DMS114 treated with DMSO at 0.1 percent for 48 hours (cell line): Measurements from ENCODE around the gene TMEM19.

ENCODE experiments used
- DNase-seq: peaks from one replicate; lab custom pipeline; 2025; ENCODE audit not compliant: unreplicated experiment; lab: John Stamatoyannopoulos, UW

TMEM19 gene

DNA sequence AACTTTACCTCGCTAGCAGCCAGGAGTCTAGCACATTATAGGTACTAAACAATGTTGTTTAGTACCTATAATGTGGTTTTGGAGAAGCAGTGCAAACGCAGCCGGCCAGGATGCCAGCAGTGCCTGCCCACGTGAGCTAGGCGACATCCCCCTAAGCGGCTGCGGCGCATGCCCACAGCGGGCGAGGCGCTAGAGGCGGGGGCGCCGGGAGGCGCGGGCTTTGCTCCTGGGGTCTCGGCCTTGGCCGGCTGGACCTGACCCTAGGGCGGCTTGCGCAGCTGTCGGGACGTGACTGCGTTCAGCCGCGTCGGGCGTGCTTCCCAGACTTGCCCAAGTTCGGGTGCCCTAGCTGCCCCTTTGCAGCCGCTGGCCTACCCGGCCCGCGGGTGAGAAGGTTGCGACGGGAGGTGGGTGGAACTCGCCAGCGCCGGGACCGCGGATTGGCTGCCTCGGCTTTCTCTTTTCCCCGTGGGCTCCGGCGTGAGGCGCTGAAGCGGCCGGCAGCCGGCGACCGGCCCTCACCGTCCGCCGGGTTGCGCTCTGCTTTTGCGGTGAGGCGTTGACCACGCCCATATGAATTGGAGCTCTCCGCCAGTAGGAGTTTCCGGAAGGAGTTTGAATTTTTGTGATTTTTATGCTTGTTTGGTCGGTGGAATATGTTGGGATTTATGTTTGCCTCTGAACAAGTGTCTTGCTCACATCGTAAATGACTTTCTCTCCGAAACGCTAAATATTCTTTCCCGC lies at the start of gene TMEM19:
Gene TMEM19 (plus strand): TSS at position 169 of the 744 bp plus-strand sequence. CDS start 599 bp downstream, outside the sequence.
- DNase-seq = peak; percentile 84

DNA sequence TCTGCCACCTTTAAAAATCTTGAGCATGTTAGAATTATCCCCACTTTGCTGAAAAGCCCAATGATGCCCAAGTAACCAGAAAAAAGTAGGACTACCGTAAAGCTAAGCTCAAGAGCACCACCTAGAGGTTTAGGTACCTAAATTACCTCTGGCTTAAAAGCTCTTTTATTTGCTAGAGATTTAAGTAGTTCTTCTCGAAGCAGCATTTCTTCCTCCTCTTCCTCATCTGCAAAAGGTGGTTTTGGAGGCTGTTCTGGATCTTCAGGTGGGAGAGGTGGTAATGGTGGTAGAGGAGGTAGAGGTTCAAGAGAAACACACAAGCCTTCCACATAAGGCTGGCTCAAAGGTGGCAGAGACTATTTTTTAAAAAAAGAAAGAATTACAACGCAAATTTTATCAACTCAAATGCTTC lies 49.2 kb upstream of the TMEM19 start:
- peak; percentile 66 for DNase-seq

DNA sequence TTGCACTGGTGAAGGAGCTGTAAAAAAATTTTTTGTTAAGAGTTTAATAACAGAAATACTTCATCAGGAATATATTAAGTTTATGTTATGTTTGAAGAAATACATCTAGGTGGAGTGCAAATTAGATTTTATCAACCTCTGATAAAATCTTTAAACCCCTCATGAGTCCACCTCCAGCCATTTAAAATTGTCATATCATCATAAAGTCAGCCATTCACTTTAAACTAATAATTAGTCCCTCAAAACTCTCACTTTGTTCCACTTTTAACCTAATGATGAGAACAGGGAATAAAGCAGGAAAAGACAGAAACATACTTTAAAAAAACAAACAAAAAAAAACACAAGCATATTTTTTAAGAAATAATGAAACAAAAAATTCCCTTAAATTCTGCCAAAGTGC lies 47.4 kb upstream of the TMEM19 start:
- no peak for DNase-seq

DNA sequence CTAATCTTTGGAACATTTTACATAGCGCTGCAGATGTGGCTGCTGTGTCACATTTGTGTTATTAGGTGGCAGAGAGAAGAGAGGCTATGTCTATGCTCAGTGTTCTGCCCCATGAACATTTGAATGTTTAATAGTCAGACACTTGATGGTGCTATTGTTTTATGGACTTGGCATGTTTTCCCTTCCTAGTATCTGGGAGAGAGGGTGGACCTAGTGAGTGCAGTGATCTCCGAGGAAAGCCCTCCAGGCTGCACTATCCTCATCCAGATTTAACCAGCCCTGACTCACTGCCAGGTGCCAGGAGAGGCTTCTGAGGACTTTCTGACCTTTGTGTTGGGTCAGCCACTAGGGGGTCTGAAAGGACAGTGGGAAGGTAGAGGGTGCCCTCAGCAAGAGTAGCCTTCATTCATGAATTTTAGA lies 46.5 kb upstream of the TMEM19 start:
- DNase-seq = no peak

DNA sequence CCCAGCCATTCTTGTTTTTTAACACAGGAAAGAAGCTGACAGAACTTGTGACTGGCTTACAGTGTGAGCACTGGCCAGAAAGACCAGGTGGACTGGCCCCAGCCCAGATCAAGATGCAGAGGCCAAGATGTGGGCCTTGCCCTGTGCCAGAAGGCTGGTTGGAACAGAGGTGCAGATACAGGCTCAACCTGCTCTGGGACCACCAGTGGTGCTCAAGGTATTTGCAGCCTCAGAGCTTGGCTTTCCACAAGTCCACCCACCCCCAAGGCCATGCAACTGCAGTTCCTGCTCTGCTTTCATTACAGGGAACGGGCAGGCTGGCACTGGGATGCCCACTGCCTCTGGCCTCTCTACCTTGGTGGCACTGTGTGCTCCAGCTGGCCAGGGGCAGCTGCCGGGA lies 45.6 kb upstream of the TMEM19 start:
- no peak for DNase-seq

DNA sequence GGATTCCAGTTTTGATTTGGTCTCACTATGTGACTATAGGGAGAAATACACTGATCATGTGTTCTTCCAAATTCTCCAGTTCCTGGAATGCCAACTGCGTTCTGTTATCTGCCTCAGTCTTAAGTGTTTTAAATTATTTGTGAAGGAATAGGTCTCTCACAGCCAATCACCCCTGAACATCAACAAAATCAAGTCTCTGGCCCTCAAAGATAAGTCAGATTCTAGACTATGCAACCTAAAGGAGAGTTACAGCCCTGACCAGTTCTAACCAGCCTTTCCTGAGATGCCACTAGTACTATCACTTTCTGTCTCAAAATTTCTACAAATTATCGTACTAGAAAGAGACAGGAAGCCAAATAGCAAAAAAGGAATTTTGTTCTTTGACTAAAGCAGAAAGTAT lies 44.5 kb upstream of the TMEM19 start:
- DNase-seq = no peak

DNA sequence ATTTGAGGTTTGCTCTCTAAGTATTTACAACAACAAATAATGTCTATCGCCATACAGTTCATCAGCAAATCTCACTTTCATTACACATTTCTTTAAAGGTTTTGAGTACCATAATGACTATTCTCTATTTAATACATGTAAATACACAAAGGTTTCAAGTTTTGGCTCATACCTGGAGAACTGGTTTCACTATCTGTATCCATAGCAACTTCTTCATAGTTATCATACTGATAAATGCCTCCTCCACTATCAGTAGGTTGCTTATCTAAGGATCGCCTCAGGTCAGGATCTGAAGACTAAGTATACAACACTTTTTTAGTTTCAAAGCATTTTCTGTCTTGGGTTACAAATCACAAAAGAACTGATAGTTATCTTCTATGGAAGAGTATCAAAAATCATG lies 43.6 kb upstream of the TMEM19 start:
- no peak for DNase-seq

DNA sequence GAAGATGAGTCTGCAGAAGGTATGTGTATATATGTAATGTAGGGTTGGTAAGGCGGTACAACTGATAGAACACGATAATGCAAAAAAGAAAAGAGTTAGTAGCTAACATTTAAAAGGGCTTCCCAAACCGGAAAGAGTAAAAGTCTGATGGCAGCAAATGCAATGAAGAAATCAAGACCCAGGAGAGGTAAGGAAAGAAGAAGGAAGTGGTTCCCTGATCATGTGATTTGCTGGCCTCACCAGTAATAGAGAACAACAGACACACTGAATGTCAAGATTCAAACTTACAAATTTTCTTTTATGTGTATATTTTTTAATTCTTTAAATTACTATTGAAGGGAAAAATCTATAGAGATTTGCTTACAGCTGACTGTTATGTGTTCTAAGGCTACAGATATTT lies 40.6 kb upstream of the TMEM19 start:
- no peak for DNase-seq

DNA sequence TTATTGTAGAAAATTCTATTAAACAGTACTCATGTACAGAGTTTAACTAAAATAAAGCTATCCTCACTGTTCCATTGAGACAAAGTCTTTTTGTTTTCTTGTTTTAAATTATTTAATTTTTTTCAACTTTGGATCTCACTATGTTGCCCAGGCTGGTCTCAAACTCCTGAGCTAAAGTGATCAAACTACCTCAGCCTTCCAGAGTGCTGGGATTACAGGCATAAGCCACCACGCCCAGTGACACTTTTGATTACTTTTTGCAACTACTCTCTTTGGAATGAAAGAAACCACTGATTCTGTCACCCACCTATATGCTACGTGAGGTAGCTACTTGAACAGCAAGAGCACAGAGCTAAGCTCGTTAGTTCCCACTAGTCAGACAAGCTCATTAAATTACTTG lies 39.4 kb upstream of the TMEM19 start:
- DNase-seq = no peak

DNA sequence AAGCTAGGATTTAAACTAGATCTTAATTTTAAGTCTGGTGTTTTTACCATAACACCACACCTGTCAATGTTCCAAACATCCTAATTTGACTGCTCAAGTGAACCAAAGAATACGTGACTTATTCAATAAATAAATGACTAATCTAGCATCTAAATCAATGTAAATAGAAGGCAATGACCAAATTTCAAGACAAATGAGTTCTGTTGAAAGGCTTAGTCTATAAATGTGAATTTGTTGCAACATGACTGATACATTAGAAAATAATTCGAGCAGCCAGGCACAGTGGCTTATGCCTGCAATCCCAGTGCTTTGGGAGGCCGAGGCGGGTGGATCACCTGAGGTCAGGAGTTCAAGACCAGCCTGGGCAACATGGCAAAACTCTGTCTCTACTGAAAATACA lies 37.3 kb upstream of the TMEM19 start:
- DNase-seq = no peak

DNA sequence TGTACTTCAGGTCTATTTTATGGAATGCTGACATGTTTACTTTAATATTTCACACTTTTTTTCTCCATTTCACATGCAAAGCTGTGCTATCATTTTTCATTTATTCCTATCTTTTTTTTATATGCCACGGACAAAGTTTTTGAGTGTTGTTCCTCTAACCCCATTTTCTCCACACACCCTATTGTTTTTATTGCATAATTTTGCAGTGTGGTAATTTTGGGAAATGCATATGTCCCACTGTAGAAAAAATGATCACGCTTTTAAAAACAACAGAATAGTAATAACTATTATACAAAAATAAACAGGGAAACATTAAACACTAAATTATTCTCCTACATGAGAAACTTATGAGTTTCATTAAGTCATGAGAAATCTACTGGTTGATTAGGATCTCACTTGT lies 36.5 kb upstream of the TMEM19 start:
- DNase-seq = no peak

DNA sequence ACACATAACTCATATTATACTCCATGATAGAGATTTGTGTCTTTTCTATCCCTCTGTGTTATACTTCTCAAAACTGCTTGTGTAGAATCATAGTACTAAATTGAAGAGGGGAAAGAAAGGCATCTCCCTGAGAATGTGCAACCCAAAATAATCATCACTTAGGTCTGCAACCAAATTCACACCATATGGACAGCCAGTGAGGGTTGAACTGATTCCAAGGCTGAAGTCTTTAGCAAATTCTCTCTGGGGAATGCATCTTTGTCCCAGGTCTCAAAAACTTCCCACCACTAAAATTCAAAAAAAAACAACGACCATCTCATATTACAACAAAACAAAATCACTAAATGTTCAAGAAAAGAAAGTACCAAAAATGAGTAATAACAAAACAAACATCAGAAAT lies 33.2 kb upstream of the TMEM19 start:
- DNase-seq = no peak

DNA sequence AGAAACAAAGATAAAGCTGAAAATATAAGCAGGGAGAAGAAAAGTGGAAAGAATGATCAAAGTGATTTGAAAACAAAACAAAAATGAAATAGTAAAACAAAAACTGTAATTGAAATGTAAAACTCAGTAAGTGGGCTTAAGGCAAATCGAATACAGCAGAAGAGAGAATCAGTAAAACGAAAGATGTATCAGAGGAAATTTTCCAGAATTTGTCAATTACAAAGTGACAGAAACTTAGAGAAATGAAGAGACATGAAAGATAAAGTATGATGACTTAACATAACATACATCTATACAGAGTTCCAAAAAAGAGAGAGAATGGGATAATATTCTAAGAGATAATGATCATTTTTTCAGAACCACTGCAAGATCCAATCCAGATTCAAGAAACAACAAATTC lies 32.7 kb upstream of the TMEM19 start:
- no peak for DNase-seq

DNA sequence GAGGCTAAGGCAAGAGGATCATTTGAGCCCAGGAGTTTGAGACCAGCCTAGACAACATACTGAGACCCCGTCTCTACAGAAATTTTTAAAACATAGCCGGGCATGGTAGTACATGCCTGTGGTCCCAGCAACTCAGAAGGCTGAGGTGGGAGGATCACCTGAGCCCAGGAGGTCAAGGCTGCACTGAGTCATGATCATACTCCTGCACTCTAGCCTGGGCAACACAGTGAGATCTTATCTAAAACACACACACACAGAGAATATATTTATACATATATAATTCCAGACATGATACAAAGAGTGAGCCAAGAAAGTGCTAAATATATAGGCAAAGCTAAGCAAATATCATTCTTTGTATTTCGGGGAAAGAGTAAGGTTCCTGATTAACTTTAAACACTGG lies 31.7 kb upstream of the TMEM19 start:
- no peak for DNase-seq

DNA sequence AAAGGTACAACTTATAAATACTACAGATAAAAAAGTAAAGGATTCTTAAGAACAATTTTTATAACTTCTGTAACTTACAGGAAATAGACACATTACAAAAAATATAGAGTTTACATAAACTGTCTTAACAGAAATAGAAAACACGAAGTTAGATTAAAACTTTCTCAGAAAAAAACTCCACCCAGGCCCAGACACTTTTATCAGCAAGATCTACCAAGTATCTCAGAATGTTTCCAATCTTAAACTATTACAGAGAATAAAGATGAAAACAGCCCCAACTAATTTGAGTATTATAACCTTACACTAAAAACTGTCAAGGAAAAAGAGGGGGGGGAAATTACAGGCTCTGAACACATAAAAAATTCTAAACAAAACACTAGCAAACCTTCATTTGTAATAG lies 30.4 kb upstream of the TMEM19 start:
- DNase-seq = no peak

DNA sequence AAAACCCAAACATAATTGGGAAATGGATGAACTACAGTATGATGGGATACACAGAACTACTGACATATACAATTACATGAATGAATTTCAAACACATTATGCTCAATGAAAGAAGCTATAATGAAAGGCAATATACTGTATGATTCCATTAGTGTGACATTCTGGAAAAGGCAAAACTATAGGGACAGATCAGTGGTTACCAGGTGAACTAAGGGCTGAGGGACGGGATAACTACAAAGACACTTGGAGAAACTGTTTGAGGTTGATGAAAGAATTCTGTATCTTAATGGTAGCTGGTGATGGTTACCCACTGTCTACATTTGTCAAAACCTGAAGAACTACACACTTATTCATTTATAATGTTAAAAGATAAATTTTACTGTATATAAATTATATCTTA lies 30.0 kb upstream of the TMEM19 start:
- DNase-seq = no peak

DNA sequence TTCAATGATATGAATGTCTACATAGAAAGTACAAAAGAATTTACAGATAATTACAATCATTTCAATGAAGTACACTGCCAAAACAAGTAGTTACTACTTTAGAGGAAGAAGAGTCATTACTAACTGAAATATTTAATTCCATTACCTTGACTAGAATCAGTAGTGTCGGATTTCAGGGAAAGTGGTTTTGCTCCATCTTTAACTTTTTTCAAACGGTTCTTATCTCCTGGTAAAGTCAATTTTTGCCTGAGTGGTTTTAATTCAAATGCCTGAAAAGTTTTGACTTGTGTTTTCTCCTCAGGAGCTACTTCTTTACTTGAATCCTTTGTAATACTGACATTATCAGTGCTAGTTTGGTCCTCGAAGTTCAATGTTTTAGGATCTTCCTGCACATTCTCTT lies 29.1 kb upstream of the TMEM19 start:
- no peak for DNase-seq

DNA sequence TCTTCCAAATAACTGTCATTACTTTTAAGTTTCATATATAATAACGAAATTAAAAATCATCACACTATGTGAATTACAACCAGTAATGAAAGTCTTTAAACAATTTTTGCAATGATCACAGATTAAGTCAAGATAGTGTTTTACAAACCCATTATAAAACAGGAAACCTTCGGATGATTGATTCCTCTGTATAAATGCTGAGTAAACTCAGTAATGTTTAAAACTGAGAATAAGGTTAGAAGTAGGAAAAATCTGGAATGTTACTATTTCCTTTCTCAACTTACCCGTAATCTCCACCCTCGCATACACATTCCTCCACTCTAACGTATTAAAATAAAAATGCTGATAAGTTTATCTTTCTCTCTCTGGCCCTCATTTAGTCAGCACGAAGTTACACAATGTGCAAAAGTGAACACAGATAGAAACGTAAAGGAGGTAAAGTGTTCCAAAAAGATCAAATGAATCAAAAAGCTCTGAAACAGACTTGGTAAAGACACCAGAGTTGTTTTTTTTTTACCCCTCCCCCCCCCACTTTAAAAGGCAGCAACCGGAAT lies 23.8 kb upstream of the TMEM19 start:
- no peak for DNase-seq

DNA sequence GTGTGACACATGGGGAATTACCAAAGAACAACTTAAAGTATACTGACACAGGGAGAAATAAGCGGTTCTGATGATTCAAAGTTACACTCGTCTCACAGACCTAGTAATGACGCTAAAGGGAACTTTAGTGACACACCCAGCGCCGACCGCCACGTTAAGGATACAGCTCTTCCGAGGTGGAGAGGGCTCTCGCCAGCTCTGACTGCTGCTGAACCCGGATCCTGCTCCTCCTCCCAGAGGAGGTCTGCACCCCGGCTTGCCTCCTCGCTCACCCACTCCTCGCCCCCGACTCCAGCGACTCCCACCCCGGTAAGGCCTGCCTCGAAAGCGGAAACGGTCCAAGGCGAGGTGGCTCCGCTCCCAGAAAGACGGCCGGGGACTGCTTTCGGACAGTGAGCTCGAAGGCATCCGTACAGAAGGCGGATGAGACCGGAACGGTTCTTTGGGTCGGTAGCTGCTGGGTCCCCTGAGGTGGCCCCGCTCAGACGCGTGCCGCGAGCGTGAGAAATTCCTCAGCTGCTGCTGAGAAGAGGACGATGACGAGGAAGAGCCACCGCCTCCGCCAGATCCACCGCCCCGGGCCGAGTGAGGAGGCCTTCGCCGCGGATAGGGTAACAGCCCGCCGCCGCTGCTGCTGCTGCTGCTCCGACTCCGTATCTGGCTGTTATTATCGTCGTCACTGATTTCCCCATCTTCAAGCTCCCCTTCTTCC lies 22.9 kb upstream of the TMEM19 start:
- DNase-seq = peak; percentile 31

DNA sequence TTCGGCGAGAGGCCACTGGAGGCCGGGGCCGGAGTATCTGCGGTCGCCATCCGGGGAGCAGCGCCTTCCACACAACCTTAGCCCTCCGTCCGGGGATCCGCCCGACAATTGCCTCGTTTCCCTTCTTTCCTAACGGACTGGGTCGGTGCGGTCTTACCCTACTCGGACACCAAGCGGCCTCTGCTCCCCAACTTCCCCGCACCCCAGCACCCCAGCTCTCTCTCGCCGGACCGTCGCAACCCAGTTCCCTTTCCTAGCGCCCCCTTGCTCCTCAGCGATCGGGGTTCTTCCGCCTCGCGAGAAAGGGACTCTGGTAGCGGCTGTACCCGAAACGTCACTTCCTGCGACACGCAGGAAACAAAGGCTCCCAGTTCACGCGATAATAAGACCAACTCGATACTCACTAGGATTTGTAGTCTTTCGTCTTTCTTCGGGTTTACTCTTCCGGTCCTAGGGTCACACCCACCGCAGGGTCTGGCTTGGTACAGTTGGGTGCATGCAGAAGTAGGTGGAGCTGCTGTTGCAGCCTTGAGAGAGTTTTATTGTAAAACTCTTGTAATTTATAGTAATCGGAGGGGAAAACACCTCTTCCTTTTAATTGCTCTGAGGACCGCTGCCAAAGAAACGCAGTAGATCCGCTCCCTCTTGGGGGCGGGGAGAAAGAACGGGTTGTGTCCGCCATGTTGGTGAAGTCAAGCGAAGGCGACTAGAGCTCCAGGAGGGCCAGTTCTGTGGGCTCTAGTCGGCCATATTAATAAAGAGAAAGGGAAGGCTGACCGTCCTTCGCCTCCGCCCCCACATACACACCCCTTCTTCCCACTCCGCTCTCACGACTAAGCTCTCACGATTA lies 22.1 kb upstream of the TMEM19 start, which contains the start of the genes THAP2 and ZFC3H1:
Gene THAP2 (plus strand): TSS at position 741 of the 850 bp plus-strand sequence. CDS start 209 bp downstream, outside the sequence.
Gene ZFC3H1 (minus strand): TSS at position 288 of the 850 bp plus-strand sequence. CDS start 238 bp downstream, at position 50.
- DNase-seq = peak; percentile 100

DNA sequence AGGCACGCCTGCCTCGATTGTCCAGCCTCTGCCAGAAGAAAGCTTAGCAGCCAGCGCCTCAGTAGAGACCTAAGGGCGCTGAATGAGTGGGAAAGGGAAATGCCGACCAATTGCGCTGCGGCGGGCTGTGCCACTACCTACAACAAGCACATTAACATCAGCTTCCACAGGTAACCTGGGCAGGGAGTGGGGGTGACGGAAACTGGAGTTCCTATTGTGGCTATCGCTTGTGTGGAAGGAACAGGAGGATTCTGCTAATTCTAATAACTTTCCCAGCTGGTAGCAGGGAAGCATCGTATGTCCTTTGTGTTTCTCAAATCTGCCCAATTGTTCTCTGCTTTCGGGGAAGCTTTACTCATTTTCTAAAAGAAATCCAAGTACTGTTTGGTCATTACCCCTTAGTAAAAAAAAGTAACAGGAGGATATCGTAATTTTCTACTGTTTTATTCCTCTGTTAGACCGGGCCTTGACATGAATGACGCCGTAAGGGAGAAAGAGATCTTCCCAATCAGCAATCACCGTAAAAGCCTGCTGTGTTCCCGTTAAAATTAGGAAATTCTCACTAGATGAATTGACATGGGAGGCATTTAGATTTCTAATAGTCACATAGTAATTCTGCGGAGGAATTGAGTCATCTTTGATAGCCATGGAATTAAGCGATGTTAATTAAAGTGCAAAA lies 21.3 kb upstream of the TMEM19 start:
- no peak for DNase-seq
